ENCODE results near the gene MEX3D.

- TF ChIP-seq CTCF (conservative IDR thresholded peaks at IDR 0.05; ENCODE audit: low read depth, low read length) (no peak), MAFK (IDR thresholded peaks at IDR 0.05; ENCODE audit: low read depth, low read length) (no peak), POLR2A (IDR thresholded peaks at IDR 0.05; ENCODE audit: low read depth, low read length) (no peak), BHLHE40 (IDR thresholded peaks at IDR 0.05; ENCODE audit: low read depth, low read length) (no peak), NFE2L2 (IDR thresholded peaks at IDR 0.05; ENCODE audit: low read depth, low read length) (no peak), CEBPB (IDR thresholded peaks at IDR 0.05; ENCODE audit: low read depth, low read length) (no peak), MAZ (IDR thresholded peaks at IDR 0.05; ENCODE audit: borderline replicate concordance, low read depth, low read length) (no peak), MXI1 (IDR thresholded peaks at IDR 0.05; ENCODE audit: borderline replicate concordance, low read depth, low read length) (no peak), SMC3 (IDR thresholded peaks at IDR 0.05; ENCODE audit: low read depth, low read length) (no peak)
Observed at GRCh38 chr19:1616875-1617274, 48.8 kb upstream of the MEX3D start.

Measured in IMR-90 (cell line).